GM12873 (cell line): ENCODE measurements around the gene SLC27A2.
A peak's percentile ranks its signal among the peaks of the same experiment; 100 is the strongest.

Experiments
- CTCF ChIP-seq: IDR thresholded peaks from 2 replicates; pipeline ENCODE4 v1.5.1; 2012; ENCODE audit warnings: low read depth, mild to moderate bottlenecking, moderate library complexity, low read length, control low read depth; ENCODE audit not compliant: insufficient read depth; ENCODE audit errors: missing control alignments

The SLC27A2 gene

GRCh38 chr15:50181969-50182218 is at the start of gene SLC27A2:
Gene SLC27A2 (plus strand): TSS chr15:50182196. CDS start chr15:50182428, 232 bp downstream.
- TF ChIP-seq CTCF = peak; percentile 58

- no peak for TF ChIP-seq CTCF
Observed at GRCh38 chr15:50134524-50135024, 47.4 kb upstream of the SLC27A2 start.

GRCh38 chr15:50135031-50135551 is 46.9 kb upstream of the SLC27A2 start:
- no peak for TF ChIP-seq CTCF

- no peak for TF ChIP-seq CTCF
Observed at GRCh38 chr15:50137330-50137761, 44.6 kb upstream of the SLC27A2 start.

GRCh38 chr15:50137893-50138292 is 44.1 kb upstream of the SLC27A2 start:
- no peak for TF ChIP-seq CTCF

GRCh38 chr15:50138391-50138790 is 43.6 kb upstream of the SLC27A2 start:
- peak; percentile 25 for TF ChIP-seq CTCF

GRCh38 chr15:50140098-50140497 is 41.9 kb upstream of the SLC27A2 start:
- no peak for TF ChIP-seq CTCF
